Measurements from ENCODE around the gene PIK3AP1. TPM values are rescaled to one million over a fixed set of nuclear protein-coding genes. Genes with fewer than 3 reads are reported as not detected.

PIK3AP1 gene
- total and polyA plus RNA-seq, 10 of the 15 experiments (the other 5 are each of a cell fraction or from before 2014, with no cell fraction given) = 26.2 to 306 (median 119) TPM

GRCh38 chr10:96568402-96568801, 151.9 kb downstream of the PIK3AP1 start:
- no peak for DNase-seq (ENCODE audit: low read depth, low spot score)
- BruUV-seq (replicated peaks) = no TSS peak
- Histone ChIP-seq H3K9ac (ENCODE audit: control insufficient read depth, insufficient read depth, low read length) (no peak overlapping the region), H2AFZ (ENCODE audit: control insufficient read depth, low read depth, low read length) (no peak overlapping the region), H3K4me3 (no peak overlapping the region), H3K79me2 (ENCODE audit: control insufficient read depth, insufficient read depth, low read length) (peaks cover 56% of the 10 kb centered on the region), H4K20me1 (ENCODE audit: control insufficient read depth, insufficient read depth) (peaks cover 4% of the 10 kb centered on the region), H3K27me3 (replicated peaks in 1 of 2; ENCODE audit: control insufficient read depth in 2 of 2, insufficient read depth in 2 of 2, low read length in 1 of 2) (no peaks in the 10 kb centered on the region), H3K27ac (ENCODE audit: control insufficient read depth, insufficient read depth) (no peak overlapping the region), H3K36me3 (ENCODE audit: control insufficient read depth in 2 of 2, insufficient read depth in 2 of 2, low read length in 1 of 2) (peaks cover 2 to 16% of the 10 kb centered on the region in 2 experiments), H3K9me3 (replicated peaks; ENCODE audit: control insufficient read depth, insufficient read depth, low read length) (no peaks in the 10 kb centered on the region), H3K4me1 (ENCODE audit: control insufficient read depth, insufficient read depth, low read length) (0 out of 2 replicates have a peak, but pooled peaks cover 4% of the 10 kb centered on the region), H3K4me2 (ENCODE audit: control insufficient read depth, insufficient read depth) (0 out of 2 replicates have a peak overlapping the region, but pooled peaks have one; percentile 17)
- ChIA-PET POLR2A (no interaction called here), SMC1A (ENCODE audit: uncharacterized antibody, unreplicated experiment) (interaction anchor here (0.7 kb wide), 1 partner anchor 14 kb away, joined by 3 read pairs; no protein-coding TSS in a partner anchor), CTCF (interaction anchor here (0.9 kb wide), 1 partner anchor 12 kb away, joined by 3 read pairs; no protein-coding TSS in a partner anchor), RAD21 (ENCODE audit: unreplicated experiment) (no interaction called here)
- intact Hi-C loops (cut with micrococcal nuclease; ENCODE audit: unreplicated experiment) (no loop called here), in situ Hi-C loops (cut with MboI) (no loop called here)
- 100% methylated on average over 1 of the region's 1 CpG for WGBS (ENCODE audit: insufficient coverage, insufficient replicate concordance, low lambda C conversion rate, missing lambda C conversion rate)
- no peak; the same call in 2 of the 3 replicates for ATAC-seq
- no peak for FAIRE-seq
- TF ChIP-seq RUNX3 (IDR thresholded peaks at IDR 0.05; ENCODE audit: low read length) (no peak), CHD2 (IDR thresholded peaks at IDR 0.05; ENCODE audit: borderline replicate concordance, low read depth, low read length) (no peak), IRF5 (IDR thresholded peaks at IDR 0.05; ENCODE audit: borderline replicate concordance) (no peak), POLR2A (IDR thresholded peaks at IDR 0.05; ENCODE audit: low read depth, low read length) (no peak), USF1 (IDR thresholded peaks at IDR 0.05; ENCODE audit: borderline replicate concordance, extremely low read length, insufficient read depth, low read depth, low read length) (no peak), RB1 (IDR thresholded peaks at IDR 0.05; ENCODE audit: borderline replicate concordance) (no peak), HCFC1 (IDR thresholded peaks at IDR 0.05; ENCODE audit: low read length) (no peak), CREM (IDR thresholded peaks at IDR 0.05; ENCODE audit: low read depth) (no peak), RCOR1 (conservative IDR thresholded peaks at IDR 0.05; ENCODE audit: low read depth, low read length) (no peak), EGR1 (IDR thresholded peaks at IDR 0.05; ENCODE audit: borderline replicate concordance in 1 of 2, low read depth in 2 of 2, low read length in 2 of 2) (no peak), LARP7 (IDR thresholded peaks at IDR 0.05) (no peak), ZBTB4 (CRISPR knock-in tag; IDR thresholded peaks at IDR 0.05) (no peak)
- TF ChIP-seq, protein P1, sequence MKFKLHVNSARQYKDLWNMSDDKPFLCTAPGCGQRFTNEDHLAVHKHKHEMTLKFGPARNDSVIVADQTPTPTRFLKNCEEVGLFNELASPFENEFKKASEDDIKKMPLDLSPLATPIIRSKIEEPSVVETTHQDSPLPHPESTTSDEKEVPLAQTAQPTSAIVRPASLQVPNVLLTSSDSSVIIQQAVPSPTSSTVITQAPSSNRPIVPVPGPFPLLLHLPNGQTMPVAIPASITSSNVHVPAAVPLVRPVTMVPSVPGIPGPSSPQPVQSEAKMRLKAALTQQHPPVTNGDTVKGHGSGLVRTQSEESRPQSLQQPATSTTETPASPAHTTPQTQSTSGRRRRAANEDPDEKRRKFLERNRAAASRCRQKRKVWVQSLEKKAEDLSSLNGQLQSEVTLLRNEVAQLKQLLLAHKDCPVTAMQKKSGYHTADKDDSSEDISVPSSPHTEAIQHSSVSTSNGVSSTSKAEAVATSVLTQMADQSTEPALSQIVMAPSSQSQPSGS (IDR thresholded peaks at IDR 0.05; ENCODE audit: low read length) = no peak

Data from GM12878 (cell line).